A549 (cell line): ENCODE results near the gene SVOPL.
"Not testable (repeated sequence)": the region's sequence is repeated elsewhere in the genome, so short reads cannot be mapped to it uniquely, and the experiment has no call there.

ENCODE experiments used
- CEBPB ChIP-seq, 2 experiments: fragments of >200 bp in 1 of 2; sonication (Bioruptor Twin) in 1 of 2; formaldehyde crosslinking in 1 of 2; IDR thresholded peaks; 2 replicates each; pipeline ENCODE4 v1.6.1; 2012 to 2016
- KDM5A ChIP-seq: fragments of 200-600 bp; sonication (generic); IDR thresholded peaks from 2 replicates; pipeline ENCODE4 v1.6.1; 2016; ENCODE audit warnings: antibody characterized with exemption, mild to moderate bottlenecking
- POLR2A ChIP-seq: IDR thresholded peaks from 2 replicates; pipeline ENCODE4 v1.6.1; 2012; ENCODE audit warnings: mild to moderate bottlenecking, low read length
- ZFP36 ChIP-seq: fragments of 450-650 bp; IDR thresholded peaks from 2 replicates; pipeline ENCODE4 v1.6.1; 2014; ENCODE audit warnings: borderline replicate concordance; ENCODE audit not compliant: partially characterized antibody
- TF ChIP-seq, protein P1 (sequence below): IDR thresholded peaks from 2 replicates; pipeline ENCODE4 v1.6.1; 2012
- TF ChIP-seq, protein P2 (sequence below): fragments of >200 bp; sonication (Bioruptor Twin); formaldehyde crosslinking; IDR thresholded peaks from 3 replicates; pipeline ENCODE4 v1.5.1; 2016
- TF ChIP-seq, protein P3 (sequence below): fragments of 200-600 bp; sonication (generic); IDR thresholded peaks from 2 replicates; pipeline ENCODE4 v1.6.1; 2016; ENCODE audit warnings: antibody characterized with exemption, mild to moderate bottlenecking, moderate library complexity

DNA sequence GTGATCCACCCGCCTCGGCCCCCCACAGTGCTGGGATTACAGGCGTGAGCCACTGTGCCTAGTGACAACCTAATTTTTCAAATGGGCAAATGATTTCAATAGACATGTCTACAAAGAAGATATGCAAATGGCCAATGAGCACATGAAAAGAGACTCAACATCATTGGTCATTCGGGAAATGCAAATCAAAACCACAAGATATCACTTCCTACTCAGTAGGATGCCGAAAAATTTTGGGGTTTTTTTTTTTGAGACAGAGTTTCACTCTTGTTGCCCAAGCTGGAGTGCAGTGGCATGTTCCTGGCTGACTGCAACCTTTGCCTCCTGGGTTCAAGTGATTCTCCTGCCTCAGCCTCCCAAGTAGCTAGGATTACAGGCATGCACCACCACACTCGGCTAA, 13.1 kb downstream of the SVOPL start:
- TF ChIP-seq POLR2A; KDM5A; CEBPB (IDR thresholded peaks at IDR 0.05); ZFP36: not testable (repeated sequence)
- TF ChIP-seq, protein P1, sequence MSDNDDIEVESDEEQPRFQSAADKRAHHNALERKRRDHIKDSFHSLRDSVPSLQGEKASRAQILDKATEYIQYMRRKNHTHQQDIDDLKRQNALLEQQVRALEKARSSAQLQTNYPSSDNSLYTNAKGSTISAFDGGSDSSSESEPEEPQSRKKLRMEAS = not testable (repeated sequence)
- TF ChIP-seq, protein P2, sequence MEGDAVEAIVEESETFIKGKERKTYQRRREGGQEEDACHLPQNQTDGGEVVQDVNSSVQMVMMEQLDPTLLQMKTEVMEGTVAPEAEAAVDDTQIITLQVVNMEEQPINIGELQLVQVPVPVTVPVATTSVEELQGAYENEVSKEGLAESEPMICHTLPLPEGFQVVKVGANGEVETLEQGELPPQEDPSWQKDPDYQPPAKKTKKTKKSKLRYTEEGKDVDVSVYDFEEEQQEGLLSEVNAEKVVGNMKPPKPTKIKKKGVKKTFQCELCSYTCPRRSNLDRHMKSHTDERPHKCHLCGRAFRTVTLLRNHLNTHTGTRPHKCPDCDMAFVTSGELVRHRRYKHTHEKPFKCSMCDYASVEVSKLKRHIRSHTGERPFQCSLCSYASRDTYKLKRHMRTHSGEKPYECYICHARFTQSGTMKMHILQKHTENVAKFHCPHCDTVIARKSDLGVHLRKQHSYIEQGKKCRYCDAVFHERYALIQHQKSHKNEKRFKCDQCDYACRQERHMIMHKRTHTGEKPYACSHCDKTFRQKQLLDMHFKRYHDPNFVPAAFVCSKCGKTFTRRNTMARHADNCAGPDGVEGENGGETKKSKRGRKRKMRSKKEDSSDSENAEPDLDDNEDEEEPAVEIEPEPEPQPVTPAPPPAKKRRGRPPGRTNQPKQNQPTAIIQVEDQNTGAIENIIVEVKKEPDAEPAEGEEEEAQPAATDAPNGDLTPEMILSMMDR = not testable (repeated sequence)
- TF ChIP-seq, protein P3, sequence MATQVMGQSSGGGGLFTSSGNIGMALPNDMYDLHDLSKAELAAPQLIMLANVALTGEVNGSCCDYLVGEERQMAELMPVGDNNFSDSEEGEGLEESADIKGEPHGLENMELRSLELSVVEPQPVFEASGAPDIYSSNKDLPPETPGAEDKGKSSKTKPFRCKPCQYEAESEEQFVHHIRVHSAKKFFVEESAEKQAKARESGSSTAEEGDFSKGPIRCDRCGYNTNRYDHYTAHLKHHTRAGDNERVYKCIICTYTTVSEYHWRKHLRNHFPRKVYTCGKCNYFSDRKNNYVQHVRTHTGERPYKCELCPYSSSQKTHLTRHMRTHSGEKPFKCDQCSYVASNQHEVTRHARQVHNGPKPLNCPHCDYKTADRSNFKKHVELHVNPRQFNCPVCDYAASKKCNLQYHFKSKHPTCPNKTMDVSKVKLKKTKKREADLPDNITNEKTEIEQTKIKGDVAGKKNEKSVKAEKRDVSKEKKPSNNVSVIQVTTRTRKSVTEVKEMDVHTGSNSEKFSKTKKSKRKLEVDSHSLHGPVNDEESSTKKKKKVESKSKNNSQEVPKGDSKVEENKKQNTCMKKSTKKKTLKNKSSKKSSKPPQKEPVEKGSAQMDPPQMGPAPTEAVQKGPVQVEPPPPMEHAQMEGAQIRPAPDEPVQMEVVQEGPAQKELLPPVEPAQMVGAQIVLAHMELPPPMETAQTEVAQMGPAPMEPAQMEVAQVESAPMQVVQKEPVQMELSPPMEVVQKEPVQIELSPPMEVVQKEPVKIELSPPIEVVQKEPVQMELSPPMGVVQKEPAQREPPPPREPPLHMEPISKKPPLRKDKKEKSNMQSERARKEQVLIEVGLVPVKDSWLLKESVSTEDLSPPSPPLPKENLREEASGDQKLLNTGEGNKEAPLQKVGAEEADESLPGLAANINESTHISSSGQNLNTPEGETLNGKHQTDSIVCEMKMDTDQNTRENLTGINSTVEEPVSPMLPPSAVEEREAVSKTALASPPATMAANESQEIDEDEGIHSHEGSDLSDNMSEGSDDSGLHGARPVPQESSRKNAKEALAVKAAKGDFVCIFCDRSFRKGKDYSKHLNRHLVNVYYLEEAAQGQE = not testable (repeated sequence)
